Cardiac ventricle fibroblast (primary cell): ENCODE data around the gene RXRB. TPM values are rescaled to one million over a fixed set of nuclear protein-coding genes. Genes with fewer than 3 reads are reported as not detected.

Experiments used
- total RNA-seq: library from RNA; depleted of rRNA; stranded (reverse); fragments of >200 nt; gene quantifications from 2 replicates; pipeline ENCODE4 v1.2.3, GENCODE V29; 2015

The RXRB gene
- 19.2 and 20.3 TPM in 2 replicates for total RNA-seq

DNA sequence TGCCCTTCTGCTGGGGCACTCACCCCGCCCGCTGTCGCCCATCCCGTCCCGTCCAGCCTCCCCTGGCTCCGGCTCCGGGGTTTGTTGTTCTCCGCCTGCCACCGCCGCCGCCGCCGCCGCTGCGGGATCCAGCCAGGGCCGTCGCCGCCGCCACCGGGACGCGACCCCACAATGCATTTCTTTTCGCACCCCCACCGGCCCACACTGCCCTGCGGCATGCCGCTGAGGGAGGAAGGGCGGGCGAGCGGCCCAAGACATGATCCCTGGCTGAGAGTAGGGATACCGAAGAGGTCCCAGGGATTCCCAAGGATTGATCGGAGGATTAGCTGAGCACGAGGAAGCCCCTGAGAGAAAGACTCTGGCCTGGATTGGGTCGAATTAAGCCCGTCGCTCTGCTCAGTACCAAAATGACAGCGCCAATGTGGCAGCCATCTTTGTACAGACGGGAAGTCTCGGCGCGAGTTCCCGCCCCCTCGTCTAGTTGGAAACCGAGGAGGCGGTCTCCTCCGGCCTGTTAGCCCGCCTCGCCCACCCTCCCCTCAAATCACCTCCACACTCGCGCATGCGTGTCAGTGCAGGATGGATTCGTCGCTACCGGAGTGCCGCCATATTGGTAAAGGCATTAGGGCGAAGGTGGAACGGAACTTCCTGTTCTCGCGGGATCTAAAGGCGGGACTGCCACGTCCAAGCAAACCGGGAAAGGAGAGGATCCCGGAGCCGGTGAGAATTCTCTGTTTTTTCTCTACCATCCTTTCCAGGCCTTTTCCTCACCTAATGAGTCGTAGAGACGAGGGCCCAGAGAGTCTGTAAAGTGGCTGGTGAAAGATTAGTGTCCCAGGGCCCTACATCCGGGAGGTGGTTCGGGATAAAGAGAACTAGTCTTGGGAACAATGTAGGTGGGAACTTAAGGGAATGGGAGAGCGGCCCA lies at the start of gene RXRB, which contains the start of gene SLC39A7:
RXRB (minus strand) TSS at position 447 of the 928 bp plus-strand sequence; CDS start at position 258, 189 bp downstream.
SLC39A7 (plus strand) TSS at position 649 of the 928 bp plus-strand sequence. CDS start 379 bp downstream, outside the sequence.

DNA sequence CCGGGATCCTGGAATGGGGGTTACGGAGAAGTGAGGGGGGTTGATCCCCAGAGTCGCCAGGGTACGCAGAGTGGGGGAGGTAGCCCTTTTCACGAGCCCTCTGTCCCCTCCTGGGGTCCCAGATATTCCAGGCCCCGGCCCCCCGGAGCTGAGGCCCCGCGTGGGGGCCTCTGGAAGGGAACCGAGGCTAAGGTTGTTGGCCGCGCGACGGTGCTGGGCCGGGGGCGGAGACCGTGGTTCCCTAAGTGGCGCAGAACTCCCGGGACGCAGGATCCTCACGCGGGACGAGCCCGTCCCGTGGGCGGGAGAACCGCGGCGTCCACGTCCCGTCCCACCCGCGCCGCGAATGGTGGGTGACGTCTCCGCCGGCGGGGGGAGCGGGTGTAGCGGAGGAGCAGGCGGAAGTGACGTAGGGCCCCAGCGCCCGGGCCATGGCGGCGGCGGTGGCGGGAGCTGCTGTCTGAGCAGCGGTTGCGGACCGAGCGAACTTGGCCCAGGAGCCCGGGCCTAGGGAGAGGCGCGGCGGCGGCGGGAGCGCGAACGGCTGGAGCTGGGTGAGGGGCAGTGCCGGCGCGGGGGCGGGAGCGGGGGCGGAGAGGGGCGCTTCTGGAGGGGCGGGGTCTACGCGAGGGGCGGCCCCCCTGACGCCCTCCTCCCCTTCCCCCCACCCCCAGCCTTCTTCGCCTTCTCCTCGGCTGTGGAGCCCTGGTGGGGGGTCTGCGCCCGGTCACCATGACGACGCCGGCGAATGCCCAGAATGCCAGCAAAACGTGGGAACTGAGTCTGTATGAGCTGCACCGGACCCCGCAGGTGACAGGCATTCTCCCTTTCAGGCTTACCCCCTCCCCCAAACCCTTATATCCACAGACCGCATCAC lies 7.9 kb upstream of the RXRB start, which contains the start of gene RING1:
RING1 (plus strand) TSS at position 410 of the 877 bp plus-strand sequence; CDS start at position 733, 323 bp downstream.

DNA sequence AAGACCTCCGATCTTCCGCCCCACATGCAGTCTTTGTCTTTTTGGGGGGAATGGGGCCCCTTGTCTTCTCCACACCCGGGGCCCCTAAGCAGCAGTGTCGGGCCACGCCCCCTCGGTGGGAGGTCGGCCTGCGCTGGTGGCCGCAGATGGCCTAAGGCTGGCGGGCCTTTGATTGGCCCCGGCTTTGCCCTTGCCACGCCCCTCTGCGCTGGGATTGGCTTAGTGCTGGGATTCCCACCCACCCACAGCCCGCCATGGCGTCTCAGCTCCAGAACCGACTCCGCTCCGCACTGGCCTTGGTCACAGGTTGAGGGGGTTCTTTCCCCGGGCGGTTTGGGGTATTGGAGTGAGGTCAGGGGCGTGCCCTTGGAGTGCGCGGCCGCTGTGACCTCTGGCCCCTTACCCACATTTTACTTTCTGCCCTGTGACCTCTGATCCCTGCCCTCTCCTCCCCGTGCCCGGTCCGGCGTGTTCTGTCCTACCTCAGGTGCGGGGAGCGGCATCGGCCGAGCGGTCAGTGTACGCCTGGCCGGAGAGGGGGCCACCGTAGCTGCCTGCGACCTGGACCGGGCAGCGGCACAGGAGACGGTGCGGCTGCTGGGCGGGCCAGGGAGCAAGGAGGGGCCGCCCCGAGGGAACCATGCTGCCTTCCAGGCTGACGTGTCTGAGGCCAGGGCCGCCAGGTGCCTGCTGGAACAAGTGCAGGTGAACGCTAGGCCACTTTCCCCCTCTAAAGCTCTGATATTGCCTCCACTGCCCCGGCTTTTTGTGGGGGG lies 4.1 kb upstream of the RXRB start, which contains the start of gene HSD17B8:
HSD17B8 (plus strand) TSS at position 241 of the 776 bp plus-strand sequence; CDS start at position 255, 14 bp downstream.

DNA sequence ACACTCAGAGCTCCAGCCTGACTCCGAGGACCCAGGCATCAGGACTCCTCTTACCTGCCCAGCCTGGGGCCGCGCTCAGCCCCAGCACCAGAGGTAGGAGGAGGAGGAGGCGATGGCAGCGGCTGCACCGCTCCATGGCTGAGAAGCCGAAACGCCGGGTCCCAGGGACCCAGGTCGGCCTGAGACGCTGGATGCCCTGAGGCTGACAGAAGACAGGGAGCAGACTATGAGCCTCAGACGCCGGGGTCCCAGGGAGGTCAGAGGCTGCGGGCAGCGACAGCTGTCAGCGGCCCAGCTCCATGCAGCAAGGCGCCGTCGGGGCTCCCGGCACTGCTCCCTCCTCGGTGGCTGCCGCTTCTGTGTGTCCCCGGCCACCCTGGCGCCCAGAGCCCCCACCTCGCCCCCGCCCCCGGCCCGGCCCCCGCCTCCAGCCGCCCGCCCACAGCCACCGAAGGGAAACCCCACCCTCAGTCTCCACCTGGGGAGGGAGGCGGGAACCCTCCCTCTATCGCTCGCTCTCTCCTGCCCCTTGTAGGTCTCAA lies 8.3 kb downstream of the RXRB start, which contains the start of gene COL11A2:
COL11A2 (minus strand) TSS at position 363 of the 542 bp plus-strand sequence; CDS start at position 136, 227 bp downstream.

Other genes with a start within 250 kb of the RXRB start
- 3.9 and 4.2 TPM in 2 replicates for gene HLA-DMA, start 247.6 kb downstream of the RXRB start, total RNA-seq
- 112 and 121 TPM in 2 replicates for gene BRD2, start 232.1 kb downstream of the RXRB start, total RNA-seq
- 0.12 TPM in 1 of 2 replicates, not detected in the other for gene HLA-DOA, start 191.1 kb downstream of the RXRB start, total RNA-seq
- 2.8 and 7.6 TPM in 2 replicates for gene HLA-DPA1, start 127.0 kb downstream of the RXRB start, total RNA-seq
- gene HLA-DPB1, start 124.7 kb downstream of the RXRB start, total RNA-seq, result 4.1 and 10.1 TPM in 2 replicates
- 0.05 and 0.06 TPM in 2 replicates for gene COL11A2, start 8.2 kb downstream of the RXRB start, total RNA-seq
- gene SLC39A7, start 202 bp upstream of the RXRB start, total RNA-seq, result 133 and 143 TPM in 2 replicates
- gene HSD17B8, start 4.0 kb upstream of the RXRB start, total RNA-seq, result 2.2 and 6.6 TPM in 2 replicates
- 13.6 and 13.9 TPM in 2 replicates for gene RING1, start 7.8 kb upstream of the RXRB start, total RNA-seq
- gene VPS52, start 71.2 kb upstream of the RXRB start, total RNA-seq, result 13.3 and 29.0 TPM in 2 replicates
- 3,899 and 4,707 TPM in 2 replicates for gene RPS18, start 71.4 kb upstream of the RXRB start, total RNA-seq
- gene B3GALT4, start 76.5 kb upstream of the RXRB start, total RNA-seq, result 2.3 and 2.7 TPM in 2 replicates
- 55.5 and 57.8 TPM in 2 replicates for gene WDR46, start 88.6 kb upstream of the RXRB start, total RNA-seq
- 45.7 and 55.3 TPM in 2 replicates for gene PFDN6, start 88.9 kb upstream of the RXRB start, total RNA-seq
- gene RGL2, start 98.3 kb upstream of the RXRB start, total RNA-seq, result 16.1 and 17.8 TPM in 2 replicates
- gene TAPBP, start 113.4 kb upstream of the RXRB start, total RNA-seq, result 47.9 and 50.1 TPM in 2 replicates
- gene ZBTB22, start 117.1 kb upstream of the RXRB start, total RNA-seq, result 13.9 and 17.1 TPM in 2 replicates
- 33.6 and 35.2 TPM in 2 replicates for gene DAXX, start 122.3 kb upstream of the RXRB start, total RNA-seq
- 1.3 and 5.0 TPM in 2 replicates for gene KIFC1, start 191.2 kb upstream of the RXRB start, total RNA-seq
- 22.2 and 32.6 TPM in 2 replicates for gene PHF1, start 210.3 kb upstream of the RXRB start, total RNA-seq
- gene CUTA, start 217.4 kb upstream of the RXRB start, total RNA-seq, result 124 and 165 TPM in 2 replicates
- 8.1 TPM in 2 replicates for gene SYNGAP1, start 219.4 kb upstream of the RXRB start, total RNA-seq